22Rv1 (cell line): ENCODE measurements around the gene UBL4B.

Experiments used
- CTCF ChIP-seq: fragments of 450-650 bp; IDR thresholded peaks from 2 replicates; pipeline ENCODE4 v1.5.1; 2017; ENCODE audit warnings: mild to moderate bottlenecking
- ZFX ChIP-seq: fragments of 450-650 bp; IDR thresholded peaks from 2 replicates; pipeline ENCODE4 v1.6.1; 2017; ENCODE audit warnings: antibody characterized with exemption, borderline replicate concordance

- TF ChIP-seq CTCF, result peak; percentile 76
- TF ChIP-seq ZFX, result no peak
Measured at GRCh38 chr1:110148961-110149360, 36.7 kb downstream of the UBL4B start.
